Transverse colon (tissue), 4 donors: Measurements from ENCODE around the gene DCDC2C.
"Not testable (repeated sequence)": the region's sequence is repeated elsewhere in the genome, so short reads cannot be mapped to it uniquely, and the experiment has no call there.

Experiments used
- CTCF ChIP-seq, 5 experiments: fragments of 200-600 bp in 3 of 5; fragments of 450-650 bp in 2 of 5; sonication (generic) in 3 of 5; IDR thresholded peaks; 1 replicate in 2 of 5; 2 replicates in 3 of 5; pipeline ENCODE4 v1.5.1; 2016 to 2017; ENCODE audit warnings: antibody characterized with exemption in 5 of 5, inconsistent platforms in 3 of 5, mild to moderate bottlenecking in 2 of 5, moderate library complexity in 1 of 5
- EP300 ChIP-seq: sonication (generic); formaldehyde crosslinking; IDR thresholded peaks from one replicate; pipeline ENCODE4 v1.6.1; 2017; ENCODE audit warnings: antibody characterized with exemption, low read depth
- POLR2A ChIP-seq: fragments of 450-650 bp; IDR thresholded peaks from one replicate; pipeline ENCODE4 v1.6.1; 2016; ENCODE audit warnings: antibody characterized with exemption, mild to moderate bottlenecking, moderate library complexity
- POLR2AphosphoS5 ChIP-seq, 3 donors: sonication (generic); formaldehyde crosslinking; IDR thresholded peaks; one replicate each; pipeline ENCODE4 v1.6.1; 2016; ENCODE audit warnings: antibody characterized with exemption in 3 of 3

GRCh38 chr2:3817144-3817543 is 113.8 kb downstream of the DCDC2C start:
- not testable (repeated sequence) for TF ChIP-seq EP300; CTCF (IDR thresholded peaks at IDR 0.05); POLR2AphosphoS5 (IDR thresholded peaks at IDR 0.05); POLR2A
